Naive B cell (primary cell): Measurements from ENCODE around the gene NIPA2. TPM values are rescaled to one million over a fixed set of nuclear protein-coding genes. Genes with fewer than 3 reads are reported as not detected.
A peak's percentile ranks its signal among the peaks of the same experiment; 100 is the strongest.
"Not testable (repeated sequence)": the region's sequence is repeated elsewhere in the genome, so short reads cannot be mapped to it uniquely, and the experiment has no call there.

Experiments
- ATAC-seq, 2 donors: fragments of 150-1000 bp; cut with Tn5 transposase; 2 replicates each; pipeline ENCODE4 v1.10.0; 2021; ENCODE audit warnings: low read depth in 2 of 2, mild to moderate bottlenecking in 2 of 2, moderate library complexity in 2 of 2
- DNase-seq: peaks from one replicate; pipeline ENCODE4 v3.0.0; 2022
- H3K27ac Mint-ChIP-seq, 6 donors: one replicate each; pipeline ENCODE4 v1.8.0; 2020 to 2022; ENCODE audit warnings: mild to moderate bottlenecking in 6 of 6, mixed read lengths in 6 of 6, moderate library complexity in 5 of 6, inconsistent platforms in 2 of 6
- H3K27me3 Mint-ChIP-seq, 3 donors: one replicate each; pipeline ENCODE4 v1.8.0; 2021 to 2022; ENCODE audit warnings: mixed read lengths in 3 of 3, mild to moderate bottlenecking in 1 of 3
- H3K36me3 Mint-ChIP-seq, 2 donors: one replicate each; pipeline ENCODE4 v1.8.0; 2020 to 2022; ENCODE audit warnings: mixed read lengths in 2 of 2, inconsistent platforms in 1 of 2, mild to moderate bottlenecking in 1 of 2
- H3K4me1 Mint-ChIP-seq, 3 donors: one replicate each; pipeline ENCODE4 v1.8.0; 2020 to 2022; ENCODE audit warnings: mixed read lengths in 3 of 3, inconsistent platforms in 1 of 3, mild to moderate bottlenecking in 1 of 3, moderate library complexity in 1 of 3
- H3K4me3 Mint-ChIP-seq, 8 donors: one replicate each; pipeline ENCODE4 v1.8.0; 2020 to 2022; ENCODE audit warnings: mild to moderate bottlenecking in 8 of 8, mixed read lengths in 8 of 8, moderate library complexity in 8 of 8, inconsistent platforms in 2 of 8
- H3K9me3 Mint-ChIP-seq, 7 donors: one replicate each; pipeline ENCODE4 v1.8.0; 2020 to 2022; ENCODE audit warnings: mixed read lengths in 7 of 7, mild to moderate bottlenecking in 5 of 7, inconsistent platforms in 2 of 7, moderate library complexity in 1 of 7
- polyA plus RNA-seq, 6 donors: library from polyadenylated mRNA; unstranded; fragments of 300-500 nt; fragmentation: Illumina TruSeq; gene quantifications; one replicate each; pipeline ENCODE4 v1.2.3, GENCODE V29; 2021; ENCODE audit warnings: low read depth in 6 of 6

Gene NIPA2
- polyA plus RNA-seq: 100 to 1,000 TPM in 2 of 6 donors, 10 to 100 TPM in 4; 76.0 to 103 (median 98.8) TPM

GRCh38 chr15:22838292-22839042 is at the start of gene NIPA2:
TSS of gene NIPA2 (plus strand) at chr15:22838666. CDS start at chr15:22851732, 13,066 bp downstream.
- peak within 1 kb of the TSS; percentile 98 to 99 (median 98) for H3K27ac Mint-ChIP-seq
- peak; percentile 98 for DNase-seq
- H3K4me3 Mint-ChIP-seq: peak within 1 kb of the TSS; percentile 93 to 98 (median 95)
- no peaks in the 10 kb centered on the region for H3K27me3 Mint-ChIP-seq
- peaks cover 25 to 44% (median 43%) of the 10 kb centered on the region in 3 donors for H3K4me1 Mint-ChIP-seq
- peak; percentile 71 to 77 for ATAC-seq
- H3K9me3 Mint-ChIP-seq: peaks cover 0 to 3% (median 0%) of the 10 kb centered on the region in 7 donors
- H3K36me3 Mint-ChIP-seq: peaks cover 6 to 9% of the 10 kb centered on the region in 2 donors

GRCh38 chr15:22794063-22794462 is 44.4 kb upstream of the NIPA2 start:
- Mint-ChIP-seq H3K27ac (peak overlapping the region in 2 of 6 donors; percentile 38 to 42), H3K36me3 (peaks cover 2 to 6% of the 10 kb centered on the region in 2 donors), H3K4me1 (peaks cover 16 to 83% (median 42%) of the 10 kb centered on the region in 3 donors), H3K4me3 (peak overlapping the region in 1 of 8 donors; percentile 33), H3K9me3 (peaks cover 0 to 5% (median 4%) of the 10 kb centered on the region in 7 donors), H3K27me3 (no peaks in the 10 kb centered on the region)
- ATAC-seq (no peak), DNase-seq (no peak)

GRCh38 chr15:22794621-22795167 is 43.8 kb upstream of the NIPA2 start:
- peak overlapping the region in 1 of 8 donors; percentile 6 for H3K4me3 Mint-ChIP-seq

GRCh38 chr15:22795206-22796063 is 43.0 kb upstream of the NIPA2 start:
- DNase-seq (no peak), ATAC-seq (no peak)
- H3K4me3 Mint-ChIP-seq: peak overlapping the region in 2 of 8 donors; percentile 6 to 40
- peaks cover 15 to 81% (median 35%) of the 10 kb centered on the region in 3 donors for H3K4me1 Mint-ChIP-seq
- peaks cover 0 to 4% of the 10 kb centered on the region in 2 donors for H3K36me3 Mint-ChIP-seq
- H3K27me3 Mint-ChIP-seq: no peaks in the 10 kb centered on the region
- no peaks in the 10 kb centered on the region for H3K9me3 Mint-ChIP-seq
- H3K27ac Mint-ChIP-seq: peak overlapping the region in 3 of 6 donors; percentile 57 to 74 (median 70)

More at GRCh38 chr15:22794621-22795167, 43.8 kb upstream of the NIPA2 start:
- ATAC-seq (no peak), DNase-seq (no peak)
- no peaks in the 10 kb centered on the region for H3K27me3 Mint-ChIP-seq
- H3K9me3 Mint-ChIP-seq: no peaks in the 10 kb centered on the region
- H3K27ac Mint-ChIP-seq: peak overlapping the region in 2 of 6 donors; percentile 57 to 58
- H3K4me1 Mint-ChIP-seq: peaks cover 12 to 81% (median 39%) of the 10 kb centered on the region in 3 donors
- H3K36me3 Mint-ChIP-seq: peaks cover 0 to 4% of the 10 kb centered on the region in 2 donors

- Mint-ChIP-seq H3K36me3 (peaks cover 0 to 4% of the 10 kb centered on the region in 2 donors), H3K4me3 (peak overlapping the region in 2 of 8 donors; percentile 6 to 40), H3K9me3 (no peaks in the 10 kb centered on the region), H3K4me1 (peaks cover 17 to 78% (median 32%) of the 10 kb centered on the region in 3 donors), H3K27me3 (no peaks in the 10 kb centered on the region), H3K27ac (peak overlapping the region in 3 of 6 donors; percentile 57 to 84 (median 76))
- no peak for DNase-seq
- no peak for ATAC-seq
Measured at GRCh38 chr15:22796079-22796478, 42.4 kb upstream of the NIPA2 start.

GRCh38 chr15:22799902-22800301 is 38.6 kb upstream of the NIPA2 start:
- peaks cover 12 to 65% (median 21%) of the 10 kb centered on the region in 3 donors for H3K4me1 Mint-ChIP-seq
- DNase-seq: no peak
- H3K27ac Mint-ChIP-seq: peak overlapping the region in 3 of 6 donors; percentile 43 to 89 (median 47)
- no peak overlapping the region for H3K4me3 Mint-ChIP-seq
- no peaks in the 10 kb centered on the region for H3K9me3 Mint-ChIP-seq
- no peaks in the 10 kb centered on the region for H3K27me3 Mint-ChIP-seq
- ATAC-seq: no peak
- H3K36me3 Mint-ChIP-seq: peaks cover 0 to 4% of the 10 kb centered on the region in 2 donors

- peaks cover 17 to 43% (median 24%) of the 10 kb centered on the region in 3 donors for H3K4me1 Mint-ChIP-seq
- H3K9me3 Mint-ChIP-seq, H3K36me3 Mint-ChIP-seq, DNase-seq, H3K27me3 Mint-ChIP-seq, ATAC-seq: not testable (repeated sequence)
- peak overlapping the region in 1 of 6 donors; percentile 66 for H3K27ac Mint-ChIP-seq
- H3K4me3 Mint-ChIP-seq: peak overlapping the region in 1 of 8 donors; percentile 3
Measured at GRCh38 chr15:22803006-22803405, 35.5 kb upstream of the NIPA2 start.

GRCh38 chr15:22806156-22806555 is 32.3 kb upstream of the NIPA2 start:
- Mint-ChIP-seq H3K36me3 (no peaks in the 10 kb centered on the region), H3K4me3 (no peak overlapping the region), H3K27ac (no peak overlapping the region), H3K27me3 (no peaks in the 10 kb centered on the region), H3K4me1 (peaks cover 14 to 48% (median 32%) of the 10 kb centered on the region in 3 donors), H3K9me3 (no peaks in the 10 kb centered on the region)
- DNase-seq (no peak), ATAC-seq (no peak)

GRCh38 chr15:22806664-22807063 is 31.8 kb upstream of the NIPA2 start:
- H3K9me3 Mint-ChIP-seq: no peaks in the 10 kb centered on the region
- H3K27me3 Mint-ChIP-seq: no peaks in the 10 kb centered on the region
- DNase-seq: no peak
- H3K36me3 Mint-ChIP-seq: no peaks in the 10 kb centered on the region
- no peak for ATAC-seq
- no peak overlapping the region for H3K4me3 Mint-ChIP-seq
- peaks cover 10 to 43% (median 30%) of the 10 kb centered on the region in 3 donors for H3K4me1 Mint-ChIP-seq
- H3K27ac Mint-ChIP-seq: peak overlapping the region in 2 of 6 donors; percentile 13 to 28

GRCh38 chr15:22807831-22808230 is 30.6 kb upstream of the NIPA2 start:
- H3K36me3 Mint-ChIP-seq, H3K27ac Mint-ChIP-seq, DNase-seq, H3K9me3 Mint-ChIP-seq, H3K27me3 Mint-ChIP-seq, H3K4me3 Mint-ChIP-seq, ATAC-seq: not testable (repeated sequence)
- peaks cover 8 to 38% (median 28%) of the 10 kb centered on the region in 3 donors for H3K4me1 Mint-ChIP-seq

- DNase-seq (no peak), ATAC-seq (no peak)
- Mint-ChIP-seq H3K36me3 (no peaks in the 10 kb centered on the region), H3K27me3 (no peaks in the 10 kb centered on the region), H3K4me3 (no peak overlapping the region), H3K27ac (peak overlapping the region in 1 of 6 donors; percentile 49), H3K9me3 (no peaks in the 10 kb centered on the region), H3K4me1 (peaks cover 8 to 34% (median 26%) of the 10 kb centered on the region in 3 donors)
Measured at GRCh38 chr15:22808240-22808639, 30.2 kb upstream of the NIPA2 start.

GRCh38 chr15:22808761-22809280 is 29.6 kb upstream of the NIPA2 start:
- H3K9me3 Mint-ChIP-seq: no peaks in the 10 kb centered on the region
- DNase-seq (no peak), ATAC-seq (no peak)
- H3K27ac Mint-ChIP-seq: no peak overlapping the region
- no peaks in the 10 kb centered on the region for H3K36me3 Mint-ChIP-seq
- H3K4me1 Mint-ChIP-seq: peaks cover 8 to 34% (median 26%) of the 10 kb centered on the region in 3 donors
- no peak overlapping the region for H3K4me3 Mint-ChIP-seq
- H3K27me3 Mint-ChIP-seq: no peaks in the 10 kb centered on the region
